ENCODE measurements around the gene CDH23. TPM values are rescaled to one million over a fixed set of nuclear protein-coding genes. Genes with fewer than 3 reads are reported as not detected.

Gene CDH23
- total and polyA plus RNA-seq, 2 donors (not counting 1 experiment from before 2014, with no cell fraction given) = 0.37 to 0.89 TPM

DNA sequence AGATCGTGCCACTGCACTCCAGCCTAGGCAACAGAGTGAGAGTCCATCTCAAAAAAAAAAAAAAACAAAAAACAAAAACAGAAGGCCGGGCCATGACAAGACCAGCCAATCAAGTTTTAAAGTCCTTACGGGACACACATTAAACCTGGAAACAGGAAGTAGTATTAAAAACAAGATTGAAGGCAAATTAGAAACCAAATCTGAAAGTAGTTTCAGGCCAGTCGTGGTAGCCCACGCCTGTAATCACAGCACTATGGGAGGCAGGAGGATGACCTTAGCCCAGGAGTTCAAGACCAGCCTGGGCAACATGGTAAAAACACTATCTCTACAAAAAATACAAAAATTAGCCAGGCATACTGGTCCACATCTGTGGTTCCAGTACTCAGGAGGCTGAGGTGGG lies 436.2 kb downstream of the CDH23 start:
- Histone ChIP-seq H3K4me2 (replicated peaks; ENCODE audit: low read depth, low read length, poor library complexity, severe bottlenecking) (peak overlapping the region; percentile 59), H3K79me2 (ENCODE audit: control insufficient read depth, insufficient read depth, low read length) (peaks cover 71% of the 10 kb centered on the region), H3K4me3 (ENCODE audit: control extremely low read depth in 1 of 5, extremely low read depth in 1 of 5, insufficient read depth in 1 of 5, low read depth in 2 of 5, low read length in 4 of 5) (no peak overlapping the region), H3K27me3 (replicated peaks in 1 of 4; ENCODE audit: control extremely low read depth in 1 of 4, control insufficient read depth in 3 of 4, insufficient read depth in 4 of 4, low read length in 3 of 4) (no peaks in the 10 kb centered on the region), H2AFZ (ENCODE audit: insufficient read depth, low read depth, low read length, poor library complexity, severe bottlenecking) (no peak overlapping the region), H4K20me1 (ENCODE audit: control insufficient read depth, insufficient read depth, low read length, poor library complexity, severe bottlenecking) (peaks cover 56% of the 10 kb centered on the region), H3K36me3 (replicated peaks in 1 of 2; ENCODE audit: control extremely low read depth in 1 of 2, control insufficient read depth in 1 of 2, extremely low read depth in 1 of 2, insufficient read depth in 2 of 2, low read length in 1 of 2) (peaks cover 4 to 52% of the 10 kb centered on the region in 2 experiments), H3K9ac (ENCODE audit: low read length) (no peak overlapping the region), H3K4me1 (ENCODE audit: control insufficient read depth in 2 of 2, insufficient read depth in 2 of 2, low read length in 2 of 2) (peaks cover 54 to 63% of the 10 kb centered on the region in 2 donors), H3K9me3 (ENCODE audit: control extremely low read depth in 1 of 3, control insufficient read depth in 2 of 3, insufficient read depth in 1 of 3, low read length in 2 of 3) (no peaks in the 10 kb centered on the region), H3K27ac (ENCODE audit: low read length in 2 of 2) (no peak overlapping the region)
- ChIA-PET CTCF (interaction anchor here (1.1 to 11.5 kb wide), 2 partner anchors 61 to 136 kb away, joined by 3 to 236 read pairs; no protein-coding TSS in a partner anchor), POLR2A (interaction anchor here (1.1 to 1.9 kb wide), 3 partner anchors 17 to 63 kb away, joined by 3 to 4 read pairs (median 4); partner anchors contain the start of gene PSAP)
- intact Hi-C loops (cut with micrococcal nuclease) = loop anchor here (10.0 kb wide), 1 partner anchor 1338 kb away; no protein-coding TSS in a partner anchor
- WGBS (ENCODE audit: insufficient coverage) = 17% methylated on average over 1 of the region's 5 CpGs
- H3K4me3 Mint-ChIP-seq = peak overlapping the region; percentile 11
- DNase-seq (peak; percentile 55), ATAC-seq (ENCODE audit: low read depth) (no peak)
- H3K9me3 Mint-ChIP-seq (ENCODE audit: insufficient read depth) = no peaks in the 10 kb centered on the region
- H3K27me3 Mint-ChIP-seq = no peaks in the 10 kb centered on the region
- TF ChIP-seq EZH2 (IDR thresholded peaks at IDR 0.05; ENCODE audit: borderline replicate concordance, insufficient read depth, low read depth, low read length, poor library complexity, severe bottlenecking) = no peak
- TF ChIP-seq, protein P1, sequence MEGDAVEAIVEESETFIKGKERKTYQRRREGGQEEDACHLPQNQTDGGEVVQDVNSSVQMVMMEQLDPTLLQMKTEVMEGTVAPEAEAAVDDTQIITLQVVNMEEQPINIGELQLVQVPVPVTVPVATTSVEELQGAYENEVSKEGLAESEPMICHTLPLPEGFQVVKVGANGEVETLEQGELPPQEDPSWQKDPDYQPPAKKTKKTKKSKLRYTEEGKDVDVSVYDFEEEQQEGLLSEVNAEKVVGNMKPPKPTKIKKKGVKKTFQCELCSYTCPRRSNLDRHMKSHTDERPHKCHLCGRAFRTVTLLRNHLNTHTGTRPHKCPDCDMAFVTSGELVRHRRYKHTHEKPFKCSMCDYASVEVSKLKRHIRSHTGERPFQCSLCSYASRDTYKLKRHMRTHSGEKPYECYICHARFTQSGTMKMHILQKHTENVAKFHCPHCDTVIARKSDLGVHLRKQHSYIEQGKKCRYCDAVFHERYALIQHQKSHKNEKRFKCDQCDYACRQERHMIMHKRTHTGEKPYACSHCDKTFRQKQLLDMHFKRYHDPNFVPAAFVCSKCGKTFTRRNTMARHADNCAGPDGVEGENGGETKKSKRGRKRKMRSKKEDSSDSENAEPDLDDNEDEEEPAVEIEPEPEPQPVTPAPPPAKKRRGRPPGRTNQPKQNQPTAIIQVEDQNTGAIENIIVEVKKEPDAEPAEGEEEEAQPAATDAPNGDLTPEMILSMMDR (IDR thresholded peaks at IDR 0.05) = no peak
- H3K27ac Mint-ChIP-seq = peak overlapping the region; percentile 3
- H3K4me1 Mint-ChIP-seq = peaks cover 61% of the 10 kb centered on the region
